ENCODE data around the gene VPS11.
"Not testable (repeated sequence)": the region's sequence is repeated elsewhere in the genome, so short reads cannot be mapped to it uniquely, and the experiment has no call there.

VPS11 gene

GRCh38 chr11:119067371-119068222, at the start of gene VPS11:
Gene VPS11 (plus strand): TSS chr11:119067818. CDS start chr11:119067824, 6 bp downstream.
- in situ Hi-C loops (cut with MboI; ENCODE audit: low sequenced_read_pairs), result no loop called here

GRCh38 chr11:119018074-119018938, 49.3 kb upstream of the VPS11 start, which contains the start of the genes RPS25 and TRAPPC4:
Gene RPS25 (minus strand): TSS chr11:119018343. CDS start chr11:119018284, 59 bp downstream.
Gene TRAPPC4 (plus strand): TSS chr11:119018766. CDS start chr11:119018796, 30 bp downstream.
- in situ Hi-C loops (cut with MboI; ENCODE audit: low sequenced_read_pairs), result no loop called here

DNA sequence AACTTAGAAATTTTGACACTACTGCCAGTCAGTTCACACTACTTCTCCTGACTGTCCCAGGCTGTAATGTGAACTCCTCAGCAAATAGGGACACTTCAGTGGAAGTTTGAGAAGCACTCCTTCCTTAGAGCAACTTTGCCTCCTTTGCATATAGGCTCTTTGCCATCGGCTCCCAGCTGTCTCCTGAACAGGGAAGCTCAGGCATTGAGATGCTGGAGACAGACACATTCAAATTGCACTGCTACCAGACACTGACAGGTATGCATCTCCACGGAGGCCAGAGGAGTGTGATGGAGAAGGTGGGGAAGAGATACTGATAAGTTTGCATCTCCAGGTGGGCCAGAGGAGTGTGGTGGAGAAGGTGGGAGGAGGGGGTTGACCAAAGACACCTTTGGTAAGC, 47.6 kb upstream of the VPS11 start:
- in situ Hi-C loops (cut with MboI; ENCODE audit: low sequenced_read_pairs), result no loop called here

DNA sequence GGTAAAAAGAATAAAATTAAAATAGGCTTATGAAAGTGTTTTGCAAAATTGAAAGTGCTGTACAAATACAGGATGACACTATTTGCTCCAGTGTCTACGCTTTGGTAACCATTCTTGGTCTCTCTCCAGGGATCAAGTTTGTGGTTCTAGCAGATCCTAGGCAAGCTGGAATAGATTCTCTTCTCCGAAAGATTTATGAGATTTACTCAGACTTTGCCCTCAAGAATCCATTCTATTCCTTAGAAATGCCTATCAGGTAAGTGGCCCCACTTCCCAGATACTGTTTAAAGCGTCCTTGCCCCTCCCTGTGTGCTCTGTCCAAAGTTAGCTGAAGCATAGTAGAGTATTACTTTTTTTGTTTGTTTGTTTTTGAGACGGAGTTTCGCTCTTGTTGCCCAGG, 46.0 kb upstream of the VPS11 start:
- in situ Hi-C loops (cut with MboI; ENCODE audit: low sequenced_read_pairs), result no loop called here

DNA sequence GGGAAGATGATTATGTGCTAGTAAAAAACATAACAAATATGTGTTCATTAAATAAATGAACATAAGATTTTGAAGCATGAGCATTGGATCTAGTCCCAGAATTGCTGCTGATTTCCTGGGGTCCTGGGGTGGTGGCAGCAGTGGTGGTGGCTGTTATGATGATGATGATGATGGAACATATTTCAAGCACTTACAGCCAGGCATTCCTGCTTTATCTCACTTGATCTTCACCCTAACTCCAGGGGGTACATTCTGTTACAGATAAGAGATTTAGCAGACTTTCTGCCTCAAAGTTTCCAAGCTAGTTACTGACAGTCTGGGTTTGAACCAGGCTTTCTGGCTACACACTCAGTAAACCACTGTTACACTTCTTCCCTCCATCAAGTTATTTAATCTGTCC, 43.9 kb upstream of the VPS11 start:
- in situ Hi-C loops (cut with MboI; ENCODE audit: low sequenced_read_pairs), result no loop called here

GRCh38 chr11:119024430-119025098, 43.1 kb upstream of the VPS11 start:
- in situ Hi-C loops (cut with MboI; ENCODE audit: low sequenced_read_pairs), result no loop called here

- in situ Hi-C loops (cut with MboI; ENCODE audit: low sequenced_read_pairs), result no loop called here
These were observed 42.5 kb upstream of the VPS11 start for GRCh38 chr11:119025099-119025473.

DNA sequence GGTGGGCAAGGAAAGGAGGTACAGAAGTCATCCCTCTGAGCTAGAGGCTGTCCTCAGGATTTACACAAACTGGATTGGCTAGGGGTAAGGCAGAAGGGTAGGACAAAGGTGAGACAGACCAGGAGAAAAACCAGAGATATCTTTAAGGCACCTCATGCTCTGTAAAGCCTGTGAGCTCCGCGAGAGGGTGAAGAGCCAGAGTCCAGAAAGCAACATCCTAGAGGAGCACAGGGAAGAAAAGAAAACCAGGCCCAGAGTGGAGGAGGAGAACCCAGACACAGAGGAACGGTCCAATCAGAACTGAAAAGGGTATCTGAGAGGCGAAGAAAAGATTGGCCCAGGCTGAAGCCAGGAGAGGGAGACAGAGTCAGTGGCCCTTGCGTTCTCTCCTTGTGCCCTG, 42.1 kb upstream of the VPS11 start:
- in situ Hi-C loops (cut with MboI; ENCODE audit: low sequenced_read_pairs), result no loop called here

DNA sequence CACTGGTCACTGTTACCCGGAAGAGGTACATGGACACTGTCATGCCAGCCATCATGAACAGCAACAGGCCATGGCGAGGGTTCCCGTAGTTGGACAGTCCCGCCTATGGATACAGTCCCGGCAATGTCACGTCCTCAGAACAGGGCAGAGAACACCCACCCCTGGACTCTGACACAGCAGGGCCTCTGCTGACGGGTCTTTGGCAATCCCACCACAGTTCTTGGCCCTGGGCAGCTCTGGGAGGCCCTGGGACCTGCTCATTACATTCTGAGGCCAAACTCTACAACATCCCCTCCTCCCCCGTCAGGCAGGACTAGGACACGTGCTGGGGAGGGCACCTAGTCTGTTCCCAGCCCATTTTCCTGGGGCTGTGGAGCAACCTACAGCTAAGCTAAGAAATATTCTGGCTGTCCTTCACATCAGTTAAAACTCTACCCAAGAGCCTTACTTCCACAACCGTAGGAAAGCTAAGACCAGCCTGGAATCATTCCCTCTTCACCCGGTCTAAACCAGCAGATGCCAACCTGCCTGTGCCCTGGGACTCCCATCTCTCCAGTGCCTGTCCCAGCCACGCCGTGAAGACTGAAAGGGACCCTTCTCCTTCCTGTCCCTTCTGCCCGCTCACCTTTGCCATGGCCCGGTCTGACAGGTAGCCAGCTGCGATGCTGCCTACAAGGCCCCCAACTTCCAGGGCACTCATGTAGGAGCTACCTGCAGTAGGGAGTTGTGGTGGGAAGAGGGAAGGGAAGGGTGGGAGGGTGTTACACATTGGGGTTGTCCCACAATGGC, 41.4 kb upstream of the VPS11 start:
- in situ Hi-C loops (cut with MboI; ENCODE audit: low sequenced_read_pairs), result no loop called here

DNA sequence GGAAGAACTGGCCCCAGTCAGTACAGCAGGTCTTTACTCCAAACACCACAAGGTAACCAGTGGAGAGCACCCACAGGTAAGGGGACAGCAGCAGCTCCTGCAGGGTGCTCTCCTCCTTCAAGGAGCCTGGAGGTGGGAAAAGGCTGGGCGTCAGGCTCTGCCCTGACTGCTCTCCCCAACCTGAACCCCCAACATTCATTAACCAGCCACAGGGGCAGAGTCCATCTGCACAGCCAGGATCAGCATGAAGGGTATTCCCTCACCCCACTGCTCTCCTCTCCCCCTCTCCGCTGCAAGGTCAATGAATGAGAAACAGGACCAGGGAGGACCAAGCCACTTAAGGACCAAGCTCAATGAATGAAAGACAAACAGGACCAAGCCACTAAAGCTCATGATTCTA, 40.6 kb upstream of the VPS11 start:
- in situ Hi-C loops (cut with MboI; ENCODE audit: low sequenced_read_pairs), result no loop called here

DNA sequence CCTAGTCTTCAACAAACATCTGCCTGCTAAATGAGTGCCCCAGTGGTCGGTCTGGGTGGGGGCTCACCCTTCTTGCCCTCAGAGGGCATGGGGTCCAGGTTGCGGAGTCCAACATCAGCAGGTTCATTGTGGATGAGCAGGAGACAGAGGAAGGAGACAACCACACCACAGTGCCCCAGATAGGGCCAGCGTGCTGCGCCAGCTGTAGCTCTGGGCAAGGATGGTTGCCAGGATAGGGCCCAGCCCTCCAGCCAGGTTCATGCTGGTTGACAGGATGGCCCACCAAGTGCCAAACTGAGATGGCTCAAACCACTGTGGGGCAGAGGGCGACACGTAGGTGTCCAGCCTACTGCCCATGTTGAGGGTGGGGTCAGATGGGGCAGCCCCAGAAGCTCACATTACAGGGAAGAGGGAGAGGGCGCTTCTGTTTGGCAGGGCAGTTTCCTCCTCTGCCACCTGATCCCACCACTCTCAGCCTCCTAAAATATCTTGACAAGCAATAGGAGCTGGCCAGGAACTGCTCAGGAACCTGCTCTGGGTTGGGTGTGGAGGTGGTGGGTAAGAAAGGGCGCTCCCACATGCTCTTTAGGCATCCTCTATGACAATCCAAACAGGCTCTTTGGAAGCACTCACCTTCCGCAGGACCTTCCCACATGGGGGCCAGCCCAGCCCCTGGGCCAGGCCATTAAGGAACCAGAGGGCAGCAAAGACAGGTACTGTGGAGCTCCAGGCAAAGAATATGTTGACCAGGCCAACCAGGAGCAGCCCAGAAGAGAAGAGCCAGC, 39.9 kb upstream of the VPS11 start:
- in situ Hi-C loops (cut with MboI; ENCODE audit: low sequenced_read_pairs), result no loop called here

- in situ Hi-C loops (cut with MboI; ENCODE audit: low sequenced_read_pairs), result no loop called here
These were observed 39.1 kb upstream of the VPS11 start for GRCh38 chr11:119028346-119029068.

GRCh38 chr11:119029069-119029339, 38.6 kb upstream of the VPS11 start:
- in situ Hi-C loops (cut with MboI; ENCODE audit: low sequenced_read_pairs), result no loop called here

DNA sequence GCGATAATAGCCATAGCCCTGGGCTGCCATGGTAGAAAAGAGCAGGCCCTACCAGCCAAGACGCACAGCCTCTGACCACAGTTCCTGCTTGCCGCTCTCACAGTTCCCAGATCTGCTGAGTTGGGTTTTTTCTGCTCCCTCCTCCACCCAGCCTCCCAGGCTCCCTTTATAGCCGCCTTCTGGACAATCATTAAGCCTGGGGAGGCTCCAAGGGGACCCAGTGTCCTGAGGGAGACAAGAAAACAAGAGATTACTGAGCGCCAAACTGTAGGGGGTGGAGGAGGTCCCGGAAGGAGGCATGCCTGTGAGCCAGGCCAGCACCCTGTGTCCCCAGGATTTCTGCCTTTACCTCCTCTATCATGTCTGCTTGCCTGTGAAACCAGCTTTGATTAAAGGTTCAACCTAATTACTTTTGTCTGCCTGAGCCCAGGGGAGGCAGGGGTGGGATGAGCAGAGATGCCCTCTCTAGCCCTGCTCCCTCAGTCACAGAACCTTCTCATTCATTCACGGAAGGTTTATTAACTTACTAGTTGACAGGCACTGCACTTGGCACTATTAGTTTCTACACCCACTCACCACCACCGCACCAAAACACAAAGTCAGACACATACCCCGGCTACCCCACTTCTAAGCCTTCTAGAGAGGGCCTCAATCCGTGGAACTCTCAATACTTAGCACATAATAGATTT, 38.1 kb upstream of the VPS11 start:
- in situ Hi-C loops (cut with MboI; ENCODE audit: low sequenced_read_pairs), result no loop called here

- in situ Hi-C loops (cut with MboI; ENCODE audit: low sequenced_read_pairs), result no loop called here
These were observed 37.6 kb upstream of the VPS11 start for GRCh38 chr11:119030029-119030328.

DNA sequence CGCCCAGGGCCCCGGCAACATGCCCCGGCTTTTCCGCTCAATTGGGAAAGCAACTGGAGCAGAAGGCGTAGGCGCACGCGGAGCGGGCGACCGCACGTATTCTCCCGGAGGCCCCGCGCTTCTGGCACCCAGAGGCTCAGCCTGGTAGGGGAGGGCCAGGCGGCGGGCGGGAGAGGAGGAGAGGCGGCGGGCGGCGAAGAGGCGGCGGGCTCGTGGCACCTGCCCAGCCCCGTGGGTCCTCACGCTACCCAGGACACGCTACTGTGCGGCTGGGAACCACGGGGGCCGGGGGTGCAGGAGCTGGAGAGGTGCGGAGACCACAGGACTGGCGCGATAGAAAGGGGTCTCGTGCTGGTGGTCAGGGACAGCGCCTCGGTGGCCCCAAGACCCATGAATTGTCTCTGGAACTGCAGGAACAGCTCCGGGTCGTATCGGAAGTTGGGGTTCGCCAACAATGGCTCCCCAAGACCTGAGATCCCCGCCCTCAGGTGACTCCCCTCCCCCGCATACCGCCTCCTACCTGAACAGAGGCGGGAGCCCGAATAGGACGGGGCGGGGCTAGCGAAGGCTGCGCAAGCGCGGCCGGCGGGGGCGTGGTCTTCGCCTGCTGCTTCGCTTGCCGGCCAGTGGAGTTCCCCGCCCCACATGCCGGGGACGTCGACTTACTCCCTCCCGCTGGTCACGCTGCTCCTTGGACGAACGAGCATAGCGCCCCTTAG, 37.1 kb upstream of the VPS11 start, which contains the start of gene SLC37A4:
SLC37A4 (minus strand) TSS at position 549 of the 719 bp plus-strand sequence.
- in situ Hi-C loops (cut with MboI; ENCODE audit: low sequenced_read_pairs), result no loop called here

DNA sequence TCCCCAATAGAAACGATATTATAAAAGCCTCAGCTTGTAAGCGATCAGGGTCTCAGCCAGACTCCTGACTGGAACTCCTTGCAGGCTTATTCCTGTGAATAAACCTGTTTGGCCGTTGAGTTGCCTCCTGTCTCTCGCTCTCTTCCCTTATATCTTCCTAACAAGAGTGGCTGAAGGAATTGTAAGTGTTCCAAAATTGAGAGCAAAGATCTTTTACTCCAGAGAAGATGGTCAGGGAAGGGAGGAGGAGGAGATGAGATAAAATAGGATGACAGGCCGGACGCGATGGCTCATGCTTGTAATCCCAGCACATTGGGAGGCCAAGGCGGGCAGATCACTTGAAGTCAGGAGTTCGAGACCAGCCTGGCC, 35.7 kb upstream of the VPS11 start:
- in situ Hi-C loops (cut with MboI; ENCODE audit: low sequenced_read_pairs), result no loop called here

DNA sequence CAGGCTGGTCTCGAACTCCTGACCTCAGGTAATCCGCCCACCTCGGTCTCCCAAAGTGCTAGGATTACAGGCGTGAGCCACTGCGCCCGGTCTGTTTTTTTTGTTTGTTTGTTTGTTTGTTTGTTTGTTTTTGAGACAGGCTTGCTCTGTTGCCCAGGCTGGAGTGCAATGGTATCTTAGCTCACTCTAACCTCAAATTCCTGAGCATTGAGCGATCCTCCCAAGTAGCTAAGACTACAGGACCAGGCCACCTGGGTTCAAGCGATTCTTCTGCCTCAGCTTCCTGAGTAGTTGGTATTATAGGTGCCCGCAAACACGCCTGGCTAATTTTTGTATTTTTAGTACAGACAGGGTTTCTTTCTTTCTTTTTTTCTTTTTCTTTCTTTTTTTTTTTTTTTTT, 34.2 kb upstream of the VPS11 start:
- in situ Hi-C loops (cut with MboI; ENCODE audit: low sequenced_read_pairs), result not testable (repeated sequence)
